ENCODE measurements around the gene KIDINS220.

KIDINS220 gene

GRCh38 chr2:8848328-8849100, 11.1 kb upstream of the KIDINS220 start:
- no peak overlapping the region for H3K4me2 ChIP-seq (ENCODE audit: insufficient read depth, low read length)
- no peak for ATAC-seq (ENCODE audit: insufficient read depth, low read depth)

GRCh38 chr2:8847400-8847799, 10.0 kb upstream of the KIDINS220 start:
- ATAC-seq (ENCODE audit: insufficient read depth, low read depth) (no peak), DNase-seq (no peak)
- no peaks in the 10 kb centered on the region for H3K9me3 ChIP-seq (ENCODE audit: insufficient read depth, low read length, severe bottlenecking)
- no peaks in the 10 kb centered on the region for H3K36me3 ChIP-seq (ENCODE audit: insufficient read depth, low read length)
- no peak overlapping the region for H3K4me3 ChIP-seq (ENCODE audit: low read depth in 1 of 2, low read length in 2 of 2)
- H3K27me3 ChIP-seq (ENCODE audit: insufficient read depth, low read length, poor library complexity): no peaks in the 10 kb centered on the region
- no peak overlapping the region for H3K9ac ChIP-seq (ENCODE audit: low read depth, low read length)
- H3K4me2 ChIP-seq (ENCODE audit: insufficient read depth, low read length): no peak overlapping the region
- no peak for TF ChIP-seq EZH2 (IDR thresholded peaks at IDR 0.05; ENCODE audit: borderline replicate concordance, low read depth, low read length, severe bottlenecking)
- TF ChIP-seq CTCF (IDR thresholded peaks at IDR 0.05; ENCODE audit: borderline replicate concordance, extremely low read depth, low read length, poor library complexity, severe bottlenecking): no peak
- no peak overlapping the region for H2AFZ ChIP-seq (ENCODE audit: low read depth, low read length)
- H3K4me1 ChIP-seq (ENCODE audit: insufficient read depth, low read length): peaks cover 7% of the 10 kb centered on the region; the same call in 1 of the 2 replicates
- H3K27ac ChIP-seq (ENCODE audit: low read length): no peak overlapping the region
- H3K79me2 ChIP-seq (ENCODE audit: insufficient read depth, low read length): no peaks in the 10 kb centered on the region
- H4K20me1 ChIP-seq (ENCODE audit: insufficient read depth, low read length): no peaks in the 10 kb centered on the region

More at GRCh38 chr2:8848328-8849100, 11.1 kb upstream of the KIDINS220 start:
- H3K79me2 ChIP-seq (ENCODE audit: insufficient read depth, low read length): no peaks in the 10 kb centered on the region
- peaks cover 7% of the 10 kb centered on the region; the same call in 1 of the 2 replicates for H3K4me1 ChIP-seq (ENCODE audit: insufficient read depth, low read length)
- H3K27ac ChIP-seq (ENCODE audit: low read length): no peak overlapping the region
- H2AFZ ChIP-seq (ENCODE audit: low read depth, low read length): no peak overlapping the region
- no peaks in the 10 kb centered on the region for H3K36me3 ChIP-seq (ENCODE audit: insufficient read depth, low read length)
- H3K27me3 ChIP-seq (ENCODE audit: insufficient read depth, low read length, poor library complexity): no peaks in the 10 kb centered on the region
- H3K9ac ChIP-seq (ENCODE audit: low read depth, low read length): no peak overlapping the region
- no peak for DNase-seq
- H3K4me3 ChIP-seq (ENCODE audit: low read depth in 1 of 2, low read length in 2 of 2): no peak overlapping the region
- TF ChIP-seq CTCF (IDR thresholded peaks at IDR 0.05; ENCODE audit: borderline replicate concordance, extremely low read depth, low read length, poor library complexity, severe bottlenecking): no peak
- no peak for TF ChIP-seq EZH2 (IDR thresholded peaks at IDR 0.05; ENCODE audit: borderline replicate concordance, low read depth, low read length, severe bottlenecking)
- no peaks in the 10 kb centered on the region for H3K9me3 ChIP-seq (ENCODE audit: insufficient read depth, low read length, severe bottlenecking)
- H4K20me1 ChIP-seq (ENCODE audit: insufficient read depth, low read length): no peaks in the 10 kb centered on the region

GRCh38 chr2:8841932-8842331, 4.5 kb upstream of the KIDINS220 start:
- no peaks in the 10 kb centered on the region for H3K36me3 ChIP-seq (ENCODE audit: insufficient read depth, low read length)
- ATAC-seq (ENCODE audit: insufficient read depth, low read depth): no peak
- no peak overlapping the region for H3K4me2 ChIP-seq (ENCODE audit: insufficient read depth, low read length)
- peaks cover 5% of the 10 kb centered on the region for H3K79me2 ChIP-seq (ENCODE audit: insufficient read depth, low read length)
- no peak overlapping the region for H3K27ac ChIP-seq (ENCODE audit: low read length)
- no peak overlapping the region for H3K9ac ChIP-seq (ENCODE audit: low read depth, low read length)
- TF ChIP-seq EZH2 (IDR thresholded peaks at IDR 0.05; ENCODE audit: borderline replicate concordance, low read depth, low read length, severe bottlenecking): no peak
- no peak for TF ChIP-seq CTCF (IDR thresholded peaks at IDR 0.05; ENCODE audit: borderline replicate concordance, extremely low read depth, low read length, poor library complexity, severe bottlenecking)
- no peak overlapping the region for H3K4me3 ChIP-seq (ENCODE audit: low read depth in 1 of 2, low read length in 2 of 2)
- no peak for DNase-seq
- peaks cover 5% of the 10 kb centered on the region for H3K4me1 ChIP-seq (ENCODE audit: insufficient read depth, low read length)
- no peaks in the 10 kb centered on the region for H3K27me3 ChIP-seq (ENCODE audit: insufficient read depth, low read length, poor library complexity)
- H4K20me1 ChIP-seq (ENCODE audit: insufficient read depth, low read length): no peaks in the 10 kb centered on the region
- H3K9me3 ChIP-seq (ENCODE audit: insufficient read depth, low read length, severe bottlenecking): no peaks in the 10 kb centered on the region
- no peak overlapping the region for H2AFZ ChIP-seq (ENCODE audit: low read depth, low read length)
